HG03060 (cell line): ENCODE data around the gene KCNE2.

ENCODE experiments used
- ATAC-seq: cut with Tn5 transposase; IDR thresholded peaks from one replicate; pipeline ENCODE4 v1.9.1; 2021; ENCODE audit warnings: low read depth, moderate number of reproducible peaks; ENCODE audit not compliant: unreplicated experiment

KCNE2 gene, protein sequence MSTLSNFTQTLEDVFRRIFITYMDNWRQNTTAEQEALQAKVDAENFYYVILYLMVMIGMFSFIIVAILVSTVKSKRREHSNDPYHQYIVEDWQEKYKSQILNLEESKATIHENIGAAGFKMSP

DNA sequence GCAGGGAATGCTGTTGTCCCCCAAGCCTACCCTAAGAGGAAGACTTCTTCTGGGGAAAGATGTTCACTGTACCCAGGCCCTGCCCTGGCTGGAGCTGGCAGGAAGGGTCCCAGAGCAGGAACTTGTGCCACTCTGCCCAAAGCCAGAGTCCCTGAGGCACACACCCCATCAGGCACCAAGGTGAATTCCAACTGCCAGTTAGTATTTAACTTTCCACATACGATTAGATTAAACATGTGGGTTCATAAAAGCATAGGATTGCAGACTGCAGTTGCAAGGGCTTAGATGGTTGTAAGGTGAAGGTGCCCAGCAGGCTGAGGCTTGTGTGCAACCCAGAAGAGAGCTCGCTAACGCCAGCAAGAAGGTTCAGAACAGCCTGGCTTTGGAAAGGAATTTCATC lies at the start of gene KCNE2:
TSS of gene KCNE2 (plus strand) at position 274 of the 400 bp plus-strand sequence. CDS start 6,473 bp downstream, outside the sequence.
- no peak for ATAC-seq

DNA sequence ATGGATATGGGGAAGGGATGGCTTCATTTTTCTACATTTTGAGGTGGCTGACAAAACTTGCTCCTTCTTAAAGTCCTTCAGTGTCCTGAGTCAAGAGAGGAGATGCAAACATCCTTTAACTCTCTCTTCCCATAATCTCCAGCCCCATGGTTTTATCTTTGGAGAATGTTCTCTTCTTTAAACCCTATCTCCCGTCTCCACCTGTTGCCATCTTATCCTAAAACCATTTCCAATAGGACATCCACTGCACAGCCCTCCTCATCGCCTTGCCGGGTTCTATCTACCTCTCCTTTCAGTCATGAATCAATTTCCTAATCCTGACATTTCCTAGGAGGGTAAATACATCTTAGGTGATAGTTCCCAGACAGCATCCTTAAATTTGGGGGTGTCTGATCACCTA lies 44.2 kb upstream of the KCNE2 start:
- ATAC-seq, result no peak

DNA sequence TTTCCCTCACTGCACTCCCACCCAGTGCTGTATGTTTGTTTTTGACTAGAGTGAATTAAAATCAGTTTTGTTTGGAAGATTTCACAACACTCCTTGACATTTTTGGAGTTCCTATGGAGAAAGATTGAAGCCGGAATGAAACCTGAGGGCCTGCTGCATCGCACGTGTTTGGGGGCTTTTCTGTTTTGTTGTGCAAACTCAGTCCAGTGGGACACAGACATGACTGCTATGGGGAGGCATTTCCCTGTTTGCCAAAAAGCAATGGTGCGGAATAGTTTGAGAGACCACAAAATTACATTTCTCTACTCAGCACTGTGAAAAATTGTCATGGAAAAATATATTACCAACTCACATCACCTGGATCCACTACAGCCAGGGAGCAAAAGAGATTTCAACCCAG lies 43.8 kb upstream of the KCNE2 start:
- no peak for ATAC-seq

DNA sequence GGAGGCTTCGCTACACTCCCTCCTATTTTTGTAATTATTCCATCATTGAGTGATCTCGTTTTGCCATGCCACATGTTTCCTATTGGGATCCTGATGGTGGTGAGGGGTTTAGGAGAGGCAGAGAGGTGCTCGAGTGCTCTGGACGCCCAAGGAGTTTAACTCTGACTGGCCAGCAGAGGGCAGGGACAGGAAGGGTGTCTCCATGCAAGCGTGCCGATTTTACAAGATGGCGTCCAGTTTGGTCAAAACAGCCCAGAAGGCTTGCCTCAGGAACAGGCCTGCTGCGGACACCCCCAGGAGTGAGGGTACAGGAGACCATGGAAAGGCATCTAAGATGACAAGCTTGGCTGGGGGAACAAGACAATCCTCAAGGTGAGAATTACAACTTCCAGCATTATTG lies 33.8 kb upstream of the KCNE2 start:
- no peak for ATAC-seq

DNA sequence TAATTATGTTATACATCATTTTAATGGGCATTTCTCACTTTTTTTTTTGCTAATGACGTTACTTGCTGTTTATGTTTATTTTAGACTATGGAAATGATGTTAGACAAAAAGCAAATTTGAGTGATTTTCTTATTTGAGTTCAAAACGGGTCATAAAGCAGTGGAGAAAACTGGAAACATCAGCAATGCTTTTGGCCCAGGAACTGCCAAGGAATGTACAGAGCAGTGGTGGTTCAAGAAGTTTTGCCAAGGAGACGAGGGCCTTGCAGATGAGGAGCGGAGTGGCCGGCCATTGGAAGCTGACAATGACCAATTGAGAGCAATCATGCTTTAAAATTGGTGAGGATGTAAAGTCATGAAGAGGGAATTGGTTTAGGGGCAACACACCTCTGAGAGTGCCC lies 32.1 kb upstream of the KCNE2 start:
- ATAC-seq, result no peak

DNA sequence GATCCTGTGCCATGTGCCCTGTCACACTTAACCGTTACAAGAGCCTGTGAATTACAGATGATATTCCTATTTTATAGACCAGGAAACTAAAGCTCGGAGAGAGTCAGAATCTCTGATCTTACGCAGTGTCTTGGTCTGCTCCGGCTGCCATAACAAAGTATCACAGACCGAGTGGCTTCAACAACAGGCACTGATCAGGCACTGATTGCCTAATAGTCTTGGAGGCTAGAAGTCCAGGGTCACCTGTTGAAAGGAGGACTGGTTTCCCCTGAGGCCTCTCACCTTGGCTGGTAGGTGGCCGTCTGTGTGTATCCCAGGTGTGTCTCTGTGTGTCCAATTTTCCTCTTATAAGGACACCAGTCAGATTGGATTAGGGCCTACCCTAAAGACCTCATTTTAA lies 31.5 kb upstream of the KCNE2 start:
- no peak for ATAC-seq

DNA sequence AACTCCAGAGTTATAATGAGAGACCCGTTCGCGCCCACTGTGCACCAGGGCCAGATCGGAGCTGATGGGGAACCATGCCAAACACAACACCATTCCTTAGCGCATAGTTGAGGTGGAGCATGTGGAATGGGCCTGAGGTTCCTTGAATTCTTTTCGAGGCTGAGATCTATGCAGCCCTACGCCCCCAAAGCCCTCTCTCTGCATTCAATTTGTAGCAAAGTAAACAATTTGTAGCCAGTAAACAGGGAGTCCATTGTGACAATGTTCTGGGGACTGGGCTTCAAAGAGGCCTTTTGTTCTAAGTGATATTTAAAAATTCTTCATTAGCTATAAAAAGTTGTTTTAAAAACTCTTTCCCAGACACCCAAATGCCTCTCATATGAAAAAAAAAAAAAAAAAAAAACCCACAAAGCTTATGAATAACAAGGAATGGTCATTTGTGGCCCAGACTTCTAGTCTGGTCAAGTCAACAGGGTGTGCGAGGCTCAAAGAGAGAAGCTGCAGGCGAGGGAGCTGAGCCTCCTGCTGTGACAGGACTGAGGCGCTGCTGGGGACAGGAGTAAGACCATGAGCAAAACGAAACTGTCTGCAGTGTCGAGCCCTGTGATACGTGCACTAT lies 30.6 kb upstream of the KCNE2 start:
- ATAC-seq, result no peak

DNA sequence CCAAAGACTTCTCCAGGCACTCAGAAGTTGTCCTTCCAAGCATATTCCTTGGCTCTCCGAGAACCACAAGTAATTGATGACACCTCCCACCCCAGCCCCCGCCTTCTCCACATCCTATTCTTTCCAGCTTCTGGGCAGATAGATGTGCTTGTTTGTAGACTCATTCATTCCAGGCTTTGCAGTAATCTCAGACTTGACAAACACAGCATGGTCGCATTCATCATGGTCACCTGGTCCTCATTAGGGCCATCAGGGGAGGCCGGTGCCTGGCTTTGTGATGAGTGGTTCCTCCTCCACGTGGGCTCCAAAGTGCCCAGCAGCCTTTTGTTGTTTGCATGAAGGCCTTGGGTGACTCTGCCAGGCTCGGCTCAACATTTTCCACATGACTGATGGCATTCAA lies 28.5 kb upstream of the KCNE2 start:
- ATAC-seq, result no peak

DNA sequence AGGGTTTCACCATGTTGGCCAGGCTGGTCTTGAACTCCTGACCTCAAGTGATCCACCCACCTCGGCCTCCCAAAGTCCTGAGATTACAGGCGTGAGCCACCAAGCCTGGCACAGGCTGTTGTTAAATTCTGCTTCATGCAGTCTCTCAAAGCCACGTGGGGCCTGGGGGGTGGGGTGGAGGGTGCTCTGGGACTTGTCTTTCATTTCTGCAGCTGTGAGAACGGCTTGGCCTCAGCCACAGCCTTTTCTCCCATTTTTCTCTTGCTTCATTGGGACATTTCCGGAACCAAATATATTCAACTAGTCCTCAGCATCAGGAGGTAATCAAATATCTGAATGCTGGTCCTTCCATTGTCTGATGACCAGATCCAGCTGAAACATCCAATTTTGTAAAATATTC lies 27.6 kb upstream of the KCNE2 start:
- no peak for ATAC-seq

DNA sequence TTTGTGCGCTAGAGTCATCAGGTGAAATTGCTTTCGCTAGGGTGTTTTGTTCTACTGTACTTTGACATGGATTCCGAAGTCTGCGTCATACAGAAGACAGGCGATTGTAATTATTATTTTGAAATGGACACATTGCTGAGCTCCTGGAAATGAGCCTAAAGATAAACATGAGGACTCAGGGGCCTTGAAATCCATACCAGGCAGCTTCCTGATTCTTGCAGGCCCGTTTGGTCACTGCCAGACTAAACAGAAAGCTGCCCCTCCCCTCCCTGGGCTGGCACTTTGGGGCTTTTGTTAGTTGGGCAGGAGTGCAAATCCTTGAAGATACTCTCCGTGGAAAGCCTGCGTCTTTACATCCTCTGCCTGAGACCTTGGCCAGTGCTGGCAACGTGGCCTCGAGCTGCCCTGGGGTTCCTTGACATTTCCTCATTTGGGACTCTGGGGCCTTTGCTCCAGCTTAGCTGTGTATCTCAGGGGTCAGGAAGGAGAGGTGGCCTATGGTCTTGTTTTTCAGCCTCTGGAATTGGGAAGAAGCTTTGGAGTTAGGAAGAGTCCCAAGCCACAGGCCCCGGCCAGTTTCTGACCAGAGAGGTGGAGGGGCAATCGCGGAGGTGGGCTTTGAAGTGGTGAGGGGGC lies 26.9 kb upstream of the KCNE2 start:
- no peak for ATAC-seq

DNA sequence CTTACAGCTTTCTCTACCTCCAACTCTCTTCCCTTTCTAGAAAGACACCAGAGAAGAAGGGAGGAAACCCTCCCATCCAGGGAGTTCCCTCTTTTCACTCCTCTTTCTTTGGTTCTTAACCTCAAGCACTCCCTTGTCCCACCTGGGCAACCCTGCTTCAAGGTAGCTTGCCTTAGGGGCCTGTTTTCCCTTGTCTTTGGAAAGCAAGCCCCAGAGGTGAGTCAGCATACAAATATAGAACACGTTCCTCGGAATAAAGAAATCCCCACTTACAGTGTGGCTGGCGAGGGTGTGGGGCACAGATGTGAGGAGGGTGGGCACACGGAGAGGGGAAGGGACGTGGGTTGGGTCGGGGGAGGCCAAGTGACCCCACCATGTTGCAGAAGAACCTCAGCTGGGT lies 26.1 kb upstream of the KCNE2 start:
- ATAC-seq, result no peak

DNA sequence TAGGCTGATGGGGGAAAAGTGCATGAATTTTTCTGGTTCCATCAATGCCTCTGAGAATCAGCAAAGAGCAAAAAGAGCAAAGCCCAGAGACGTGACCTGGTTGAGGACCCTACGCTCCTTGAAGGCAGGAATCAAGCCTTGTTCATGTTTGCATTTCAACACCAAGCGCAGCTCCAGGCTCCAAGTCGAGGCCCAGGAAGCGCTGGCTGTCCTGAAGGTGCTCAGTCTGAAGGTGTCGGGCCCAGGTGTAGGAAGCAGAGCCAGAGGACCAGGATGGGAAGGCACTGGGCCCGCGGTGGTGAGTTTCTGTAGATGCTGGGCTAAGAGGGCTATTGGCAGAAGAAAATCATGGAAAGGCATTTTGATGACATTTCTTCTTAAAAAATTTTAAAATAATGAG lies 25.6 kb upstream of the KCNE2 start:
- ATAC-seq, result no peak

DNA sequence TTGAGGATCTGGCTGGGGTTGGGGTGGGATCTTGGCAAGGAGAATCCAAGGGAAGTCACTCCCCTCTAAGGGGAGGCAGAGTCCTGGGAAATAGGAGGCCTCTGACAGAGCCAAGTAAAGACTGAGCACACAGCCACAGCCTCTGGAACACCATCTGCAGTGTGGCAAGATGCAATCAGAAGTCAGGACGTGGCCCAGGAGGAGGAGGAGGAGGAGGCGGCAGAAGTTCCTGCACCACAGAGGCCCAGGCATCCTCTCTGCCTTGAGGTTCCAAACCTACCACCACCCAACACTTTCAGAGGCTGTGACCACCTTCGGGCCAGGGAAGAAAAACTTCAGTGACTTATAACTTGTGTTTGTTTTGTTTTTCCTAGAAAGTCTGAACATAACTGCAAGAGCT lies 23.7 kb upstream of the KCNE2 start:
- no peak for ATAC-seq

DNA sequence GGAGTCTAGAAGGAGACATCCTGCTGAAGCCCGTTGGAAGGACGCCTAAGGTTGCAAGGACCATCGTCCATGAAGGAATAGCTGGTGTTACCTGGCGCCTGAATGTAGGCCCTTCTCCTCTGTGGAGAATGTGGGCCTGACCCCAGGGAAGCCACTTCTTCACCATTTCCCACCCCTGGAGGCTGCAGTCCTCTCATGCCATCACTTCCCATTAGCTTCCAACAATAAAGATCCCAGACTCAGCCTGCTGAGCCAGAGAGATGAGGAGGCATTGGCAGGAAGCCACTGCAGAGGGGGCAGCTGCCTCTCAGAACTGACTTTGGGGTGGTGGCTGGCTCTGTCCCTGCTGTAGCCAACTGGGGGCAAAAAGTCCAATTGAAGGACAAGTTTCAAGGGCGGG lies 21.3 kb upstream of the KCNE2 start:
- ATAC-seq, result no peak

DNA sequence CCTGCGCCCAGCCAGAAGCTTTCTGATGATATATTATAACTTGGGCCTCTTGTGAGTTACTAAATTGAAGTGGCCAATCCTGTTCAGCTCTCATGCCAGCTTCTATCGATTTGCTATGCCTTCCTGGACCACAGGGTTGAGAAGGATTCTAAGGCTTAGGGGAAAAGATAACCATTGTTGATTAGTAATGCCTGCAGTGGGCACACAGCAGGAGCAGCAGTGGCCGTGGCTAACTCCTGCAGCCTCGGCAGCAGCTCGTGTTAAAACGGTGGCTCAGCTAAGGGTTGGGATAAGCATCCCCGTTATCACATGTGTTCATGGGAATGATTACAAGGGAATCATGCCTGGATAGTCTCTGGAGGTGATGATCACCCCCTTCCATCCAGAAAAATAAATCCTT lies 20.5 kb upstream of the KCNE2 start:
- no peak for ATAC-seq

DNA sequence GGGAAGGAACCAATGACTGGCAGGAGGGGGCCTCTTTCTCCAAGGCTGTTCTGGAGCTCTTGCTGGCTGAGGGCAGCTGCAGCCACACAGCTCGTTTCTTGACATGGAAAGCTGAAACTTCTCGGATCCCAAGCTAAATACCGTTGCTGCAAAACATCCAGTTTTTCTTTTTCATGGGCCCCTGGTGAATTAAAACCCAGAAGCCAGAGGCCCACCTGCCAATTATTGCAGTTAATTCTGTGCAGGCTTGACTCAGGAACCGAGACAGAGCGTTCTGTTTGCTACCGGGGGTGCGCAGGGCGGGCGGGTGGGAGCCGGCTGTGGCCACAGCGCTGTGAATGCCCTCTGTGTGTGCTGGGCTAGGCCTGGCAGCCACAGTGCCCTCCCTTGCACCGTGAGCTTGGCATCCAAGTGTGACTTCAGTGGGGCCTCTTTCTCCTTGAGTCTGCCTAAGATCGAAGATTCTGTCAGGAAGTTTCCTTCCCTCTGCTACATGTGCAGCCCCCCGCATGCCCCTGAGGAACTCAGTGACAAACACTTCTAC lies 19.9 kb upstream of the KCNE2 start:
- no peak for ATAC-seq

DNA sequence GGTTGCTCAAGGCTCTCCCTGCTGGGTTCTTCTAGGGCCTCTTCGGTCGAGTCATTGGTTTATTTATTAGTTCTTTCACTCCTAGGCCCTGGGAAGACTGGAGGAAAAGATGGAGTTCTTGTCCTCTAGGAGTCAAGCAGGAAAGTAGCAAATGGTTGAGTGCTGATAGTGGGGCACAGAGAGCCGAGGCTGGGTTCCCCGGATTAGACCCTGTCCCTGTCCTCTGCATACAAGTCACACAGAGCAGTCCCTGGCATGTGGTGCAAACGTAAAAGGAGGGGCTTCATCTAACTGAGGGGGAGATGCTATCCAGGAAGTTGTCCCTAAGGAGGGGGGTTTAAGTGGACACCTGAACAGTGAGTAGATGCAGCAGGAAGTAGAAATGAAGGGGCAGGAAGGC lies 19.2 kb upstream of the KCNE2 start:
- no peak for ATAC-seq

DNA sequence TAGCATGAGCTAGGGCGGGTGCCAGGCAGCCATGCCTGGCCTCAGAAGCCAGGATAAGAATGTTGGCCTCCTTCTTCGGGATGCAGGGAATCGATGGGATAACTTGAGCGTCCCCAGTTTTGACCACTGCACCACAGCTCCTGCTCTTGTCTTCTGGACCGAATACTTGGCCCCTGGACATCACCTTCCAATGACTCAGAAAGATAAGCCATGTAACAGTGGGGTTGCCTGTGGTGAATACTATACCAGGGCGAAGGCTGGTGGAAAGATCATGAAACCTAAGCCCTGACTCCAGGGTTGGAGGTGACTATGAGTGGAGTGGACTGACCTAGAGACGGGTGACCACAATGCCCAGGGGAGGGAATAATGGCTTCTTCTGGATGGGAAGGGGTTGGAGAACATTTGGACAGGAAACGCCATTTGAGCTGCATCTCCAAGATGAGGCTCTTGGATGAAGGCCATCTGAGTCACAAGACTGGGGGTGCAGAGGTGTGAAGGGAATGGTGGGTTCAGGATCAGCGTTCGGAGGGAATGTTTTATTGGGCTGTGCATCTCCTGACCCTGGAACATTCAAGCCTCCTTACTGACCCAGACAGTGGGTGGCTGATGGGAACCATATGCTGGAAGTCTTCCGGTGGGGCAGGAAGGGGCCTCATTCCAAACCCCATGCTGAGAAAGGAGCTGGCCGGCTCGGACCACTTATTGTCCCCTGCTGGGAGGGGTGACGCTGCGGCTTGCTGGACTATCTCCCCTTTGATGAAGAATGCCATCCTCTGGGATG lies 18.5 kb upstream of the KCNE2 start:
- ATAC-seq, result no peak

DNA sequence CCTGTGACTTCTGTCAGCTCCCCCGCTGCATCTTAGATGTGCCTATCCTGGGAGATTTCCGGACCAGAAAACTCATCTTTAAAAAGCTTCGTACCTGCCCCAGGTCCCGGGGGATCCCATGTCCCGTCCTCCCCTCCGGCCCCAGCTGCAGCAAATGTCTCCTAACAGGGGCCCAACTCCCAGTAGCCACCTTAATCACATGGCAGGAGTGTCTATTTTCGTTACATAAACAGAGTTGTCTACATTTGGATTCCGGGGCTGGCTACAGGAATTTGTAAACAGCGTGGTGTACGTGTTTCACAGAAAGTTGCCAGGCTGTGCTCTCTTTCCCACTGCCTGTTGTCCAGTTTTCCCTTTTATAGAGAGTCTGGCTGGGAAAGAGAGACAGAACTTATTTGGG lies 17.9 kb upstream of the KCNE2 start:
- ATAC-seq, result no peak

DNA sequence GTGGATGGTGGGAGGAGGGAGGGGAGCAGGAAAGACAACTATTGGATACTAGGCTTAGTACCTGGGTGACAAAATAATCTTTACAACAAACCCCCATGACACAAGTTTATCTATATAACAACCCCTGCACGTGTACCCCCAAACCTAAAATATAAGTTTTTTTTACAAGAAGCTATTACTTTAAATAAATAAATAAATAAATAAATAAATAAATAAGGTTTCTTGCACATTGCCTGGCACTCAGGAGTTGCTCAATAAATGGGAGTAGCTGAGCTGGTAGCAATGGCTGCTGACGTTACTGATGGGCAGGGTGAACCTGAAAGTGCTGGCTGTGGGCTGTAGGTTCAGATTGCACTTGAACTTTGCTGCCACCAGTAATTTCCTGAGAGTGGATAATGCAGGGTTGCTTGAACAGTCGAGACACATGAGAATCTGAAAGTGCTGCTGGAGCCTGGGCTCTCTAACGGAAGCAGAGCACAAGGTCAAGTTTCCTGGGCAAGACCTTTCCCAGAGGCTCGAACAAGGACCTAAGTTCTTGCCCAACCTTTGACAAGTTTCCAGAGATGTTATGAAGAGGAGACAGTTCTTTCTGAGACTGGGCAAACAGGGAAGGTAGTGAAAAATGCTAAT lies 14.8 kb upstream of the KCNE2 start:
- no peak for ATAC-seq

DNA sequence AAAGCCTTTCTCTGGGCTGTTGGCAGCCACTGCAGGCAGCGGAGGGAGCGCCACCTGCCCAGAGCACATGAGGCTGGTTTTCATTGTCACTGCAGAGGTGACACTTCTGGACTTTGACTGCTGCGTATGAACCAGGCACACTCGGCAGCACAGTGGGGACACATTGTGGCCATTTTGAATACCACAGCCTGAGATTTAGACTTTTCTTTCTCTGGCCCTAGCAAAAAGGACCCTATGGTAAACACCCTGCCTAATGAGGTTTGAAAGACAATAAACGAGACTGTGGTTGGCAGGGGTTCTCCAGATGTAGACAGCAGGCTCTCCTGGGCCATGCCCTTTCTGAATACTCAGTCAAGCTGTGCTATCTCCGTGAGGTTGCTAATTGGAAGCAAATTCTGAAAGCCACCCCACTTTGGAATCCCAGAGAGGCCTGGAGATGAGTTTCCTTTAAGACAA lies 12.0 kb upstream of the KCNE2 start:
- peak; percentile 66 for ATAC-seq
